22Rv1 (cell line): ENCODE data around the gene TAF10.

Source experiments
- H3K27ac ChIP-seq: fragments of 450-650 bp; 2 replicates; pipeline ENCODE4 v1.5.1; 2017
- ZFX ChIP-seq: fragments of 450-650 bp; IDR thresholded peaks from 2 replicates; pipeline ENCODE4 v1.6.1; 2017; ENCODE audit warnings: antibody characterized with exemption, borderline replicate concordance
- TF ChIP-seq, protein P1 (sequence below): fragments of 450-650 bp; IDR thresholded peaks from 2 replicates; pipeline ENCODE4 v1.5.1; 2017; ENCODE audit warnings: mild to moderate bottlenecking

TAF10 gene

DNA sequence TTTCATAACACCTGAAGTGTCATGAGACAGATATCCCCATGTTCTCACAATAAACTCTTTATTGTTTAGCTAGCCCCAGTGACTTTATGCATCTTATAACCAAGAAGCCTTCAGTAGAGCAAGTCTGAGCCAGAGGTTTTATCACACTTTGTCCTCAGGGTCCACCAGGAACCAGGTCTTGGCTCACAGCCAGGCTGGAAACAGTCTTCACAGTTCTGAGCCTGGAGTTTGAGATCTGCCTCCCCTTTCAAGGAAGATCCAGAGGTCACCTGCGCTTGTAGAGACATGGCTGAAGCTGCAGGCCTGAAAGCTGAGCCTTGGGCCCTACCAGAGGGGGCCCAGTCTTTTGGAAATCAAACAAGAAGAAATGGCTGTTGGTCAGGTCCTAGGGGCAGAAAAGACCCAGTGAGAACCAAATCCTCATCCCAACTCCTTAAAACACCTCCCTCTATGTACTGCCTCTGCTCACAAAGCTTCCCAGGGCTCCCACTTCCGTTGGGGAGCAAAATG lies 12.1 kb downstream of the TAF10 start:
- no peak overlapping the region for H3K27ac ChIP-seq
- TF ChIP-seq, protein P1, sequence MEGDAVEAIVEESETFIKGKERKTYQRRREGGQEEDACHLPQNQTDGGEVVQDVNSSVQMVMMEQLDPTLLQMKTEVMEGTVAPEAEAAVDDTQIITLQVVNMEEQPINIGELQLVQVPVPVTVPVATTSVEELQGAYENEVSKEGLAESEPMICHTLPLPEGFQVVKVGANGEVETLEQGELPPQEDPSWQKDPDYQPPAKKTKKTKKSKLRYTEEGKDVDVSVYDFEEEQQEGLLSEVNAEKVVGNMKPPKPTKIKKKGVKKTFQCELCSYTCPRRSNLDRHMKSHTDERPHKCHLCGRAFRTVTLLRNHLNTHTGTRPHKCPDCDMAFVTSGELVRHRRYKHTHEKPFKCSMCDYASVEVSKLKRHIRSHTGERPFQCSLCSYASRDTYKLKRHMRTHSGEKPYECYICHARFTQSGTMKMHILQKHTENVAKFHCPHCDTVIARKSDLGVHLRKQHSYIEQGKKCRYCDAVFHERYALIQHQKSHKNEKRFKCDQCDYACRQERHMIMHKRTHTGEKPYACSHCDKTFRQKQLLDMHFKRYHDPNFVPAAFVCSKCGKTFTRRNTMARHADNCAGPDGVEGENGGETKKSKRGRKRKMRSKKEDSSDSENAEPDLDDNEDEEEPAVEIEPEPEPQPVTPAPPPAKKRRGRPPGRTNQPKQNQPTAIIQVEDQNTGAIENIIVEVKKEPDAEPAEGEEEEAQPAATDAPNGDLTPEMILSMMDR: no peak
- TF ChIP-seq ZFX: no peak

- no peak for TF ChIP-seq ZFX
- TF ChIP-seq, protein P1: no peak
Observed at GRCh38 chr11:6599449-6599848, 12.6 kb downstream of the TAF10 start.

DNA sequence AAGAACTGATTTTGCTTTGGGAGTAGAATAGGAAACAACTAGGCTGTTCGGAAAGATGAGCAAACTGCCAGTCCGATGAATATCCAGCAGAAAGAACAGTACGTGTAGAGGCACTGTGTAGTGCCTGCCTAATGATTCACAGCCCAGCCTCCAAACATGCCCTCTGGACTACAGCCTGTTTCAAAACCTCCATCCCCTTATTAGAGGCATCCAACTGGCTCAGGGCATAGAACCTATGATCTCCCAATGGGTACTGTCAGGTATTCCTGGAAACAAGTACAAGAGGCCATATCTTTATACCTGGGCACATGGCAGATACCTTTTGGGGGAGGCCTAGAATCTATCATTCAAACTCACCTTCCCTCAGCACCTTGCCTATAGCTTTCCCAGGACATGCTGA lies 13.5 kb downstream of the TAF10 start:
- no peak overlapping the region for H3K27ac ChIP-seq
- no peak for TF ChIP-seq ZFX
- TF ChIP-seq, protein P1: no peak

More at GRCh38 chr11:6599449-6599848, 12.6 kb downstream of the TAF10 start:
- H3K27ac ChIP-seq: no peak overlapping the region

DNA sequence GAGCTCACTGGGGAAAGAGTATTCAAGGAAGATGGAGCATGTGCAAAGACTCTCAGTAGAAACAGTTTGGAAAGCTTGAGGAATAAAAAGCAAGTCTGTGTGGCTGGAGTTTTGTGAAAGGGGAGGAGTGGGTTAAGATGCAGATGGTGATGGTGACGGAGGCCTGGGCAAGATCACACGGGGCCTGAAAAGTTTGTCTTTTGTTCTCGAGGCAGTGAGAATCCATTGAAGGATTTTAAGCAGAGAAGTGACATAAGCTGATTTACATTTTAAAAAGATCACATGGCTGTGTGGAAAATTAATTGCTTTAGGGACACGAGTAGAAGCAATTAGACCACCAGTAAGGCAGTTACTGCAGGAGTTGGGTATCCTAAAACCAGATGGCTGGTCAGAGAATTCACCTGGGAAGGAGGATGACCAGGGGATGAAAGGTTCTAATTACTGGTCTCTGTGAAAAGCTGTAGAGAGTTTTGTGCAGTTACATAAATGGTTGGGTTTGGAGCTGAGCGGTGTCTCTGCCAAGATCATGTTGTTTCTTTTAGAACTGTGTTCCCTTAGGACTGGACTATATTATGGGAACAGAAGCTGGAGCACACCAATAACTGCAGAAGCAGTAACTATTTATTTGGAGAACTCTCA lies 15.7 kb downstream of the TAF10 start:
- TF ChIP-seq ZFX: no peak
- TF ChIP-seq, protein P1: no peak
- no peak overlapping the region for H3K27ac ChIP-seq

GRCh38 chr11:6594142-6594768 lies 17.8 kb downstream of the TAF10 start:
- TF ChIP-seq, protein P1: no peak
- TF ChIP-seq ZFX: no peak
- H3K27ac ChIP-seq: no peak overlapping the region

DNA sequence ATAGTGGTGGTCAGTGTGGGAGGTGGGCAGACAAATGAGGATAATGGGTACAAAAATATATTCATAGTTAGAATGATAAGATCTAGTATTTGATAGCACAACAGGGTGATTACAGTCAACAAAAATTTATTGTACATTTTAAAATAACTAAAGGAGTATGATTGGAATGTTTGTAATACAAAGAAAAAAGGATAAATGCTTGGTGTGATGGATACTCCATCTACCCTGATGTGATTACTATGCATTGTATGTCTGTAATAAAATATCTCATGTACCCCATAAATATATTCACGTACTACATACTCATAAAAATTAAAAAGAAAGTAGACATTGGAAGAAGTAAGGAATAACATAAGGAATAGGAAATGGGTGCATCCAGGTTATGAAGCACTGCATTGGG lies 24.0 kb downstream of the TAF10 start:
- TF ChIP-seq, protein P1: no peak
- TF ChIP-seq ZFX: no peak

GRCh38 chr11:6587360-6587953 lies 24.6 kb downstream of the TAF10 start:
- TF ChIP-seq, protein P1: no peak
- no peak for TF ChIP-seq ZFX
- H3K27ac ChIP-seq: no peak overlapping the region

More for the DNA sequence above, 24.0 kb downstream of the TAF10 start:
- no peak overlapping the region for H3K27ac ChIP-seq
